Caco-2 (cell line): ENCODE measurements around the gene CAP2. TPM values are rescaled to one million over a fixed set of nuclear protein-coding genes. Genes with fewer than 3 reads are reported as not detected.
"Not testable (repeated sequence)": the region's sequence is repeated elsewhere in the genome, so short reads cannot be mapped to it uniquely, and the experiment has no call there.

Experiments
- BruUV-seq: library from RNA; stranded (reverse); fragments of 400-500 nt; replicated peaks from 2 replicates; lab custom pipeline; 2021; lab: Mats Ljungman, UMichigan
- CTCF ChIA-PET: fragments of 300-600 bp; sonication (Branson Sonifier 250); formaldehyde crosslinking; loops from one replicate; lab custom pipeline; 2022; ENCODE audit warnings: antibody characterized with exemption; lab: Charles Lee
- POLR2A ChIA-PET: fragments of 300-600 bp; sonication (Branson Sonifier 250); formaldehyde crosslinking; loops from one replicate; lab custom pipeline; 2022; ENCODE audit warnings: antibody characterized with exemption; lab: Charles Lee
- DNase-seq, 2 experiments: peaks; one replicate each; pipeline versions ENCODE4 v3.0.0 to v3.0.0-alpha.2; 2020 to 2022
- H3K27me3 ChIP-seq: replicated peaks from 2 replicates; pipeline ENCODE4 v1.6.0; 2011; ENCODE audit warnings: low read length; ENCODE audit not compliant: control insufficient read depth, insufficient read depth
- H3K36me3 ChIP-seq: 2 replicates; pipeline ENCODE4 v1.5.1; 2011; ENCODE audit warnings: low read length; ENCODE audit not compliant: control insufficient read depth, insufficient read depth
- H3K4me1 ChIP-seq: fragments of 250-450 bp; sonication (Bioruptor Pico); 2 replicates; pipeline ENCODE4 v1.5.1; 2020; ENCODE audit warnings: mild to moderate bottlenecking
- H3K4me3 ChIP-seq: 2 replicates; pipeline ENCODE4 v1.5.1; 2011; ENCODE audit warnings: low read depth, mild to moderate bottlenecking, control low read depth, low read length
- H3K9me3 ChIP-seq: fragments of 250-450 bp; sonication (Bioruptor Pico); 2 replicates; pipeline ENCODE4 v1.5.1; 2020; ENCODE audit warnings: mild to moderate bottlenecking, moderate library complexity
- H3K27ac Mint-ChIP-seq: one replicate; pipeline ENCODE4 v1.8.0; 2022; ENCODE audit warnings: mixed read lengths; ENCODE audit not compliant: unreplicated experiment
- H3K27me3 Mint-ChIP-seq: one replicate; pipeline ENCODE4 v1.8.0; 2022; ENCODE audit warnings: mixed read lengths; ENCODE audit not compliant: insufficient read depth, unreplicated experiment
- H3K36me3 Mint-ChIP-seq: one replicate; pipeline ENCODE4 v1.8.0; 2022; ENCODE audit warnings: mild to moderate bottlenecking, mixed read lengths; ENCODE audit not compliant: insufficient read depth, unreplicated experiment
- H3K4me1 Mint-ChIP-seq: one replicate; pipeline ENCODE4 v1.8.0; 2022; ENCODE audit warnings: low read depth, mixed read lengths; ENCODE audit not compliant: unreplicated experiment
- H3K4me3 Mint-ChIP-seq: one replicate; pipeline ENCODE4 v1.8.0; 2022; ENCODE audit warnings: mild to moderate bottlenecking, moderate library complexity, mixed read lengths; ENCODE audit not compliant: unreplicated experiment
- H3K9me3 Mint-ChIP-seq: one replicate; pipeline ENCODE4 v1.8.0; 2022; ENCODE audit warnings: mixed read lengths; ENCODE audit not compliant: unreplicated experiment
- intact Hi-C: fragments of 100-400 bp; cut with micrococcal nuclease; formaldehyde crosslinking; loops from one replicate; pipeline ENCODE4 v1.10.0; 2022; ENCODE audit not compliant: unreplicated experiment
- total RNA-seq: library from RNA; stranded (reverse); gene quantifications from 2 replicates; pipeline ENCODE4 v1.2.3, GENCODE V29; 2022
- TF ChIP-seq, protein P1 (sequence below), 2 experiments: fragments of 200-600 bp in 1 of 2; IDR thresholded peaks; 1 replicate in 1 of 2; 2 replicates in 1 of 2; pipeline versions ENCODE4 v1.5.1 to v1.8.0; 2011 to 2022; ENCODE audit warnings: antibody characterized with exemption in 1 of 2, control low read depth in 1 of 2, inconsistent platforms in 1 of 2, low read depth in 1 of 2, low read length in 1 of 2, mild to moderate bottlenecking in 1 of 2, moderate library complexity in 1 of 2; ENCODE audit not compliant: insufficient read depth in 1 of 2, severe bottlenecking in 1 of 2, unreplicated experiment in 1 of 2

Gene CAP2
- total RNA-seq, 1 experiment from 2014 or later: 8.9 TPM

DNA sequence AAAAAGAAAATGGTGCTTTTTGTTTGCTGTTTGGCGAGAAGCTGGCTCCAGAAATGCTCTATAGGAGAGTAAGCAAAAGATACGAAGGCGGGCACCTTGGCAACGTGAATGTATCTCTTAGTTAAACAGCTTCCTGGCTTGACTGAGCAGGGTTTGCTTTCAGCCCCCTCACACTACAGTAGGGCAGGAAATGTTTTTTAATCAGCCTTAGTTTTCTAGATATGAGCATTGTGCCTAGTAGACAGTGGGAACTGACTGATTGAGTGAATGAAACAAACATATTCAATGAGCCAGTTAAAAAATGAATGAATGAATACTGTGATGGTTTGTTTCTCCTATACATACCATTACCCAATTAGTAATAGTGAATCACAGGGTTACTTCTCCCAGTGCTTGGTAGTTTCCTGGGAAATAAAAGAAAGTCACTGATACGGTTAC, 19.9 kb downstream of the CAP2 start:
- no peaks in the 10 kb centered on the region for H3K9me3 ChIP-seq
- peaks cover 13% of the 10 kb centered on the region for H3K4me1 Mint-ChIP-seq
- TF ChIP-seq, protein P1, sequence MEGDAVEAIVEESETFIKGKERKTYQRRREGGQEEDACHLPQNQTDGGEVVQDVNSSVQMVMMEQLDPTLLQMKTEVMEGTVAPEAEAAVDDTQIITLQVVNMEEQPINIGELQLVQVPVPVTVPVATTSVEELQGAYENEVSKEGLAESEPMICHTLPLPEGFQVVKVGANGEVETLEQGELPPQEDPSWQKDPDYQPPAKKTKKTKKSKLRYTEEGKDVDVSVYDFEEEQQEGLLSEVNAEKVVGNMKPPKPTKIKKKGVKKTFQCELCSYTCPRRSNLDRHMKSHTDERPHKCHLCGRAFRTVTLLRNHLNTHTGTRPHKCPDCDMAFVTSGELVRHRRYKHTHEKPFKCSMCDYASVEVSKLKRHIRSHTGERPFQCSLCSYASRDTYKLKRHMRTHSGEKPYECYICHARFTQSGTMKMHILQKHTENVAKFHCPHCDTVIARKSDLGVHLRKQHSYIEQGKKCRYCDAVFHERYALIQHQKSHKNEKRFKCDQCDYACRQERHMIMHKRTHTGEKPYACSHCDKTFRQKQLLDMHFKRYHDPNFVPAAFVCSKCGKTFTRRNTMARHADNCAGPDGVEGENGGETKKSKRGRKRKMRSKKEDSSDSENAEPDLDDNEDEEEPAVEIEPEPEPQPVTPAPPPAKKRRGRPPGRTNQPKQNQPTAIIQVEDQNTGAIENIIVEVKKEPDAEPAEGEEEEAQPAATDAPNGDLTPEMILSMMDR (IDR thresholded peaks at IDR 0.05; ENCODE audit: insufficient read depth in 1 of 2, low read depth in 1 of 2, low read length in 1 of 2, severe bottlenecking in 1 of 2, unreplicated experiment in 1 of 2): no peak
- H3K27me3 ChIP-seq: no peaks in the 10 kb centered on the region
- ChIA-PET CTCF (no interaction called here), POLR2A (no interaction called here)
- DNase-seq: no peak
- H3K36me3 Mint-ChIP-seq: peaks cover 12% of the 10 kb centered on the region
- no peak overlapping the region for H3K4me3 Mint-ChIP-seq
- H3K36me3 ChIP-seq: no peaks in the 10 kb centered on the region
- no peak overlapping the region for H3K4me3 ChIP-seq
- H3K4me1 ChIP-seq: peaks cover 19% of the 10 kb centered on the region
- H3K27me3 Mint-ChIP-seq: no peaks in the 10 kb centered on the region
- H3K9me3 Mint-ChIP-seq: peaks cover 10% of the 10 kb centered on the region
- intact Hi-C loops: no loop called here
- BruUV-seq: no TSS peak
- H3K27ac Mint-ChIP-seq: no peak overlapping the region

DNA sequence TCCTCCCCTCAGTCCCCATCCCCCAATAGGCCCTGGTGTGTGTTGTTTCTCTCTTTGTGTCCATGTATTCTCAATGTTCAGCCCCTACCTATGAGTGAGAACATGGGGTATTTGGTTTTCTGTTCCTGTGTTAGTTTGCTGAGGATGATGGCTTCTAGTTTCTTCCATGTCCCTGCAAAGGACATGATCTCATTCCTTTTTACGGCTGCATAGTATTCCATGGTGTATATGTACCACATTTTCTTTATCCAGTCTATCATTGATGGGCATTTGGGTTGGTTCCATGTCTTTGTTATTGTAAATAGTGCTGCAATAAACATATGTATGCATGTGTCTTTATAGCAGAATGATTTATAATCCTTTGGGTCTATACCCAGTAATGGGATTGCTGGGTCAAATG, 21.0 kb downstream of the CAP2 start:
- H3K36me3 Mint-ChIP-seq, H3K27me3 Mint-ChIP-seq, H3K9me3 ChIP-seq, H3K4me3 ChIP-seq, H3K36me3 ChIP-seq, H3K27ac Mint-ChIP-seq, DNase-seq, H3K27me3 ChIP-seq, H3K4me3 Mint-ChIP-seq, BruUV-seq, intact Hi-C loops, CTCF ChIA-PET, POLR2A ChIA-PET, H3K9me3 Mint-ChIP-seq: not testable (repeated sequence)
- H3K4me1 ChIP-seq: peaks cover 22% of the 10 kb centered on the region
- peaks cover 13% of the 10 kb centered on the region for H3K4me1 Mint-ChIP-seq

DNA sequence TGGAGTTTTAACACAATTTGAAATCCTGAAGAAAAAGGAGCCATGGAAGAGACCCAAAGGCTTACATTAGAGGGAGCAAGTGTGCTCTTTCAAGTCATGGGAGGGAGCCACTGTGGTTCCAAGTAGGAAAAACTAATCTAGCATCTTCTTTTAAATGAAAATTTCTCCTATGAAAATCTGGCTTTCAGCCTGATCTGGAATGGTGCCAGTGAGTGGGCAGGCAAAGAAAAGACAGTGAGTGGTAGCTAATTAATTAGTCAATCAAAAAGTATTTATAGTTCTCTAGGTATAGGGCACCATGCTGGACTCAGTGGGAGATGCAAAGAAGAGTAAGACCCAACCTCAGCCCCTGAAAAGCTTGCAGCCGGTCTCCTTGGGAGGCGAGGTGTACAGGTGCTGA, 21.9 kb downstream of the CAP2 start:
- H3K4me1 Mint-ChIP-seq: peaks cover 13% of the 10 kb centered on the region
- DNase-seq: no peak
- H3K36me3 ChIP-seq: no peaks in the 10 kb centered on the region
- no peaks in the 10 kb centered on the region for H3K9me3 Mint-ChIP-seq
- peaks cover 6% of the 10 kb centered on the region for H3K36me3 Mint-ChIP-seq
- BruUV-seq: no TSS peak
- no peak overlapping the region for H3K27ac Mint-ChIP-seq
- H3K9me3 ChIP-seq: no peaks in the 10 kb centered on the region
- intact Hi-C loops: no loop called here
- no peak overlapping the region for H3K4me3 Mint-ChIP-seq
- H3K4me3 ChIP-seq: no peak overlapping the region
- POLR2A ChIA-PET: no interaction called here
- peaks cover 22% of the 10 kb centered on the region for H3K4me1 ChIP-seq
- H3K27me3 ChIP-seq: no peaks in the 10 kb centered on the region
- H3K27me3 Mint-ChIP-seq: no peaks in the 10 kb centered on the region
- TF ChIP-seq, protein P1 (IDR thresholded peaks at IDR 0.05; ENCODE audit: insufficient read depth in 1 of 2, low read depth in 1 of 2, low read length in 1 of 2, severe bottlenecking in 1 of 2, unreplicated experiment in 1 of 2): no peak
- CTCF ChIA-PET: no interaction called here

DNA sequence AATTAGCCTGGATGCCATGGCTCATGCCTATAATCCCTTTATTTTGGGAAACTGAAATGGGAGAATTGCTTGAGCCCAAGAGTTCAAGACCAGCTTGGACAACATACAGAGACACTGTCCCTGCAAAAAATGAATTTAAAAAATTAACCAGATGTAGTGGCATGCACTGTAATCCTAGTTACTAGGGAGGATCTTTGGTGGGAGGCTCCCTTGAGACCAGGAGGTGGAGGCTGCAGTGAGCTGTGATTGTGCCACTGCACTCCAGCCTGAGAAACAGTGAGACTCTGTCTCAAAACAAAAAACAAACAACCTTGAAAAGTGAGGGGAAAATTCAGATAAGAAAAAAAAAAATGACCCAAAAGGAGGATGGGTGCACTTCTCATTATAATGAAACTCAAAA, 23.4 kb downstream of the CAP2 start:
- no peak for DNase-seq
- no peaks in the 10 kb centered on the region for H3K9me3 Mint-ChIP-seq
- Histone ChIP-seq H3K27me3 (no peaks in the 10 kb centered on the region), H3K4me3 (no peak overlapping the region), H3K36me3 (no peaks in the 10 kb centered on the region), H3K4me1 (peaks cover 22% of the 10 kb centered on the region), H3K9me3 (no peaks in the 10 kb centered on the region)
- intact Hi-C loops: no loop called here
- H3K27me3 Mint-ChIP-seq: no peaks in the 10 kb centered on the region
- TF ChIP-seq, protein P1 (IDR thresholded peaks at IDR 0.05; ENCODE audit: insufficient read depth in 1 of 2, low read depth in 1 of 2, low read length in 1 of 2, severe bottlenecking in 1 of 2, unreplicated experiment in 1 of 2): no peak
- CTCF ChIA-PET: no interaction called here
- POLR2A ChIA-PET: no interaction called here
- peak overlapping the region; percentile 12 for H3K27ac Mint-ChIP-seq
- H3K4me1 Mint-ChIP-seq: peaks cover 13% of the 10 kb centered on the region
- H3K4me3 Mint-ChIP-seq: no peak overlapping the region
- peaks cover 6% of the 10 kb centered on the region for H3K36me3 Mint-ChIP-seq
- no TSS peak for BruUV-seq
